Measurements from ENCODE around the gene AGBL5.

Gene AGBL5

DNA sequence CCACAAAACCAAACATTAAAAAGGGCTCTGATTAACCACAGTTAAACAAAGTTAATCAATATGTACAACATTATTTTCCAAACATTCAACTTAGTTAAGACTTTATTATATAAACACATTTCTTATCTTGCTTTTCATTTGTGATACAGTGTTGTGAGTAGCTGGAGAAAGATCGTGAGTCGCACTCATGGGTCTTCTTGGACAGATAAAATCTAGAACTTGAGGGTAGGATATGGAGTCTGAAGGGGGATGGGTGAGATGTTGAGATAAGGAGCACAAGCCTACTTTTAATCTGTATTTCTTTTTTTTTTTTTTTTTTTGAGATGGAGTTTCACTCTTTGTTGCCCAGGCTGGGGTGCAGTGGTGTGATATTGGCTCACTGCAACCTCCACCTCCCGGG is 41.3 kb upstream of the AGBL5 start:
- TF ChIP-seq EZH2 (IDR thresholded peaks at IDR 0.05; ENCODE audit: borderline replicate concordance, low read length) (no peak), CTCF (IDR thresholded peaks at IDR 0.05; ENCODE audit: low read length) (no peak)
- Histone ChIP-seq H3K27ac (ENCODE audit: low read depth, low read length, poor library complexity, severe bottlenecking) (no peak overlapping the region), H3F3A (ENCODE audit: insufficient read depth, low read length) (no peaks in the 10 kb centered on the region), H3K9me2 (ENCODE audit: low read depth, low read length) (no peaks in the 10 kb centered on the region), H3K4me2 (ENCODE audit: low read length) (no peak overlapping the region), H3K36me3 (ENCODE audit: insufficient read depth, low read length) (no peaks in the 10 kb centered on the region), H3K79me2 (ENCODE audit: insufficient read depth, low read length) (no peaks in the 10 kb centered on the region), H4K20me1 (ENCODE audit: insufficient read depth, low read length) (no peaks in the 10 kb centered on the region), H2AFZ (ENCODE audit: low read length) (no peak overlapping the region), H3K27me3 (ENCODE audit: insufficient read depth, low read length) (peaks cover 2% of the 10 kb centered on the region; the same call in 1 of the 2 replicates), H3K4me3 (ENCODE audit: low read depth, low read length, poor library complexity, severe bottlenecking) (no peak overlapping the region), H3K4me1 (ENCODE audit: insufficient read depth, low read length, severe bottlenecking) (no peaks in the 10 kb centered on the region), H3K9me3 (ENCODE audit: low read length) (no peaks in the 10 kb centered on the region), H3K9ac (ENCODE audit: low read length) (no peak overlapping the region)

- no peak overlapping the region for H3K9ac ChIP-seq (ENCODE audit: low read length)
- H3K79me2 ChIP-seq (ENCODE audit: insufficient read depth, low read length) = no peaks in the 10 kb centered on the region
- H3K4me3 ChIP-seq (ENCODE audit: low read depth, low read length, poor library complexity, severe bottlenecking) = no peak overlapping the region
- H2AFZ ChIP-seq (ENCODE audit: low read length) = no peak overlapping the region
- no peaks in the 10 kb centered on the region for H4K20me1 ChIP-seq (ENCODE audit: insufficient read depth, low read length)
- no peaks in the 10 kb centered on the region for H3K9me2 ChIP-seq (ENCODE audit: low read depth, low read length)
- no peaks in the 10 kb centered on the region; the same call in 1 of the 2 replicates for H3K27me3 ChIP-seq (ENCODE audit: insufficient read depth, low read length)
- H3K36me3 ChIP-seq (ENCODE audit: insufficient read depth, low read length) = no peaks in the 10 kb centered on the region
- TF ChIP-seq EZH2 (IDR thresholded peaks at IDR 0.05; ENCODE audit: borderline replicate concordance, low read length) (no peak), CTCF (IDR thresholded peaks at IDR 0.05; ENCODE audit: low read length) (no peak)
- H3F3A ChIP-seq (ENCODE audit: insufficient read depth, low read length) = no peaks in the 10 kb centered on the region
- H3K27ac ChIP-seq (ENCODE audit: low read depth, low read length, poor library complexity, severe bottlenecking) = no peak overlapping the region
- H3K9me3 ChIP-seq (ENCODE audit: low read length) = no peaks in the 10 kb centered on the region
- H3K4me1 ChIP-seq (ENCODE audit: insufficient read depth, low read length, severe bottlenecking) = no peaks in the 10 kb centered on the region
- H3K4me2 ChIP-seq (ENCODE audit: low read length) = no peak overlapping the region
Measured at GRCh38 chr2:27013738-27014137, 37.7 kb upstream of the AGBL5 start.

DNA sequence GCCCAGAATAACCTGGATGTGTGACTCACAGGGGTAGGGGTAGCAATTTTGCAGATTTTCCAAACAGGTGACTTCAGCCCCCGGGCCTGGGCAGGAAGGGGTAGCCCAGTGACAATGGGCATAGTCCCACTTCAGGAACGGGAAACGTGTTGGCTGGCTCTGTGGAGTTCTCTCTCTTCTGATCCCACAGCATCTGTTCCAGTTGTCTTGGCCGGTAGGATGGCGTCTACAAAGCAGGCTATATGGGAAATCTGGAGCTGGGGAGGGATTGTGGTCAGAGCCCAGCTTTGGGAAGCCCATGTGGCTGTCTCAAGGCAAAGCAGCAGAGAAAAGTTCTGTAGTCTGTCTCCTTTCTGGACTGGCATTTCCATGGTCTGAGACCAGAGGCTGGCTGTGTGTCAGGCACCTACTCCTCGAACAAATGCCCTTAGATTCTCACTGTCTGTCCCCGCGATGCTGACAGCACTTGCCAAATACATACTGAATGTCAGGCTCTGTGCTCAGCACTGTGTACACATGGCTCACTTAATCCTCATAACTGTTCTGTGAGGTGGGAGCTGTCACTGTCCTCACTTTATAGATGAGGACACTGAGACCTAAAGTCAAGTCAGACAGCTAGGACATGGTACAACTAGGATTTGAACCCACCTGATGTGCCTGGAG is 36.6 kb upstream of the AGBL5 start:
- H2AFZ ChIP-seq (ENCODE audit: low read length) = no peak overlapping the region

More for the DNA sequence above, 36.6 kb upstream of the AGBL5 start:
- no peak overlapping the region for H3K4me3 ChIP-seq (ENCODE audit: low read depth, low read length, poor library complexity, severe bottlenecking)
- H3K27me3 ChIP-seq (ENCODE audit: insufficient read depth, low read length) = no peaks in the 10 kb centered on the region
- H4K20me1 ChIP-seq (ENCODE audit: insufficient read depth, low read length) = no peaks in the 10 kb centered on the region
- H3K36me3 ChIP-seq (ENCODE audit: insufficient read depth, low read length) = no peaks in the 10 kb centered on the region
- no peak overlapping the region for H3K27ac ChIP-seq (ENCODE audit: low read depth, low read length, poor library complexity, severe bottlenecking)
- H3K9me2 ChIP-seq (ENCODE audit: low read depth, low read length) = no peaks in the 10 kb centered on the region
- H3K9ac ChIP-seq (ENCODE audit: low read length) = no peak overlapping the region
- H3K79me2 ChIP-seq (ENCODE audit: insufficient read depth, low read length) = no peaks in the 10 kb centered on the region
- TF ChIP-seq CTCF (IDR thresholded peaks at IDR 0.05; ENCODE audit: low read length) (no peak), EZH2 (IDR thresholded peaks at IDR 0.05; ENCODE audit: borderline replicate concordance, low read length) (no peak)
- no peaks in the 10 kb centered on the region for H3K4me1 ChIP-seq (ENCODE audit: insufficient read depth, low read length, severe bottlenecking)
- H3K9me3 ChIP-seq (ENCODE audit: low read length) = no peaks in the 10 kb centered on the region
- H3K4me2 ChIP-seq (ENCODE audit: low read length) = no peak overlapping the region
- no peaks in the 10 kb centered on the region for H3F3A ChIP-seq (ENCODE audit: insufficient read depth, low read length)
